Testis (tissue), 3 donors: ENCODE data around the gene INPP5K. TPM values are rescaled to one million over a fixed set of nuclear protein-coding genes. Genes with fewer than 3 reads are reported as not detected.

Source experiments
- DNase-seq: peaks from one replicate; pipeline ENCODE4 v3.0.0-alpha.2; 2019
- H3K27ac ChIP-seq, 2 donors: fragments of 200-600 bp; sonication (generic); one replicate each; pipeline ENCODE4 v1.5.1; 2019
- H3K27me3 ChIP-seq: fragments of 200-600 bp; sonication (generic); one replicate; pipeline ENCODE4 v1.5.1; 2019
- H3K36me3 ChIP-seq: fragments of 200-600 bp; sonication (generic); one replicate; pipeline ENCODE4 v1.5.1; 2017; ENCODE audit warnings: low read depth; ENCODE audit errors: missing control alignments
- H3K4me1 ChIP-seq: fragments of 200-600 bp; sonication (generic); one replicate; pipeline ENCODE4 v1.5.1; 2019
- H3K4me3 ChIP-seq, 2 donors: fragments of 200-600 bp; sonication (generic); one replicate each; pipeline ENCODE4 v1.5.1; 2017 to 2019
- H3K9me3 ChIP-seq: fragments of 200-600 bp; sonication (generic); one replicate; pipeline ENCODE4 v1.5.1; 2017
- CTCF ChIP-seq, 3 experiments: fragments of 450-650 bp in 2 of 3; fragments of 200-600 bp in 1 of 3; sonication (generic) in 1 of 3; IDR thresholded peaks; one replicate each; pipeline ENCODE4 v1.5.1; 2016 to 2019; ENCODE audit warnings: antibody characterized with exemption in 3 of 3, mild to moderate bottlenecking in 2 of 3, moderate library complexity in 1 of 3
- POLR2A ChIP-seq: fragments of 450-650 bp; IDR thresholded peaks from one replicate; pipeline ENCODE4 v1.6.1; 2017; ENCODE audit warnings: antibody characterized with exemption, mild to moderate bottlenecking, moderate library complexity
- WGBS, 2 donors: methylation state at CpG; one replicate each; pipeline ENCODE4 v1.1.5; 2018; 5-methylcytosine and 5-hydroxymethylcytosine counted together
- intact Hi-C: fragments of 100-400 bp; cut with DNase I; formaldehyde crosslinking; loops from one replicate; pipeline ENCODE4 v1.15.1; 2023; ENCODE audit warnings: low total_unique reads
- polyA plus RNA-seq: library from polyadenylated mRNA; stranded (reverse); fragments of 350-450 nt; fragmentation: Illumina TruSeq; extraction: RNeasy Lipid Tissue Mini Kit (QIAGEN cat#74804); gene quantifications from one replicate; pipeline ENCODE4 v1.2.3, GENCODE V29; 2014; ENCODE audit warnings: low read depth, low replicate concordance; ENCODE audit not compliant: insufficient read depth
- total RNA-seq, 2 donors: library from RNA; depleted of rRNA; stranded (reverse); fragments of >200 nt; gene quantifications; one replicate each; pipeline ENCODE4 v1.2.3, GENCODE V29; 2016

INPP5K gene
- total and polyA plus RNA-seq, 3 donors from 2014 or later = 81.2 to 87.8 (median 83.4) TPM

GRCh38 chr17:1503699-1504098 lies 12.7 kb downstream of the INPP5K start:
- DNase-seq = no peak
- WGBS, 2 donors = 79 to 80% methylated on average over 10 of the region's 10 CpGs
- Histone ChIP-seq H3K27me3 (no peaks in the 10 kb centered on the region), H3K4me3 (no peak overlapping the region), H3K4me1 (no peaks in the 10 kb centered on the region), H3K27ac (no peak overlapping the region), H3K9me3 (no peaks in the 10 kb centered on the region), H3K36me3 (no peaks in the 10 kb centered on the region)
- no peak for TF ChIP-seq POLR2A
- no peak for TF ChIP-seq CTCF (IDR thresholded peaks at IDR 0.05)
- intact Hi-C loops = no loop called here

GRCh38 chr17:1498869-1499268 lies 17.5 kb downstream of the INPP5K start:
- DNase-seq = no peak
- no peak overlapping the region for H3K27ac ChIP-seq
- no peak overlapping the region for H3K4me3 ChIP-seq
- WGBS, 2 donors = 86 to 91% methylated on average over 9 of the region's 9 CpGs
- H3K4me1 ChIP-seq = no peaks in the 10 kb centered on the region
- TF ChIP-seq CTCF (IDR thresholded peaks at IDR 0.05) = no peak
- TF ChIP-seq POLR2A = no peak
- no peaks in the 10 kb centered on the region for H3K9me3 ChIP-seq
- intact Hi-C loops = no loop called here
- H3K27me3 ChIP-seq = no peaks in the 10 kb centered on the region
- H3K36me3 ChIP-seq = no peaks in the 10 kb centered on the region

- H3K27me3 ChIP-seq = no peaks in the 10 kb centered on the region
- WGBS, 2 donors = 85 to 86% methylated on average over 2 of the region's 2 CpGs
- H3K36me3 ChIP-seq = no peaks in the 10 kb centered on the region
- no peak overlapping the region for H3K4me3 ChIP-seq
- no peak for TF ChIP-seq CTCF (IDR thresholded peaks at IDR 0.05)
- TF ChIP-seq POLR2A = no peak
- no peak for DNase-seq
- no peak overlapping the region for H3K27ac ChIP-seq
- intact Hi-C loops = no loop called here
- no peaks in the 10 kb centered on the region for H3K9me3 ChIP-seq
- H3K4me1 ChIP-seq = no peaks in the 10 kb centered on the region
Measured at GRCh38 chr17:1498233-1498632, 18.2 kb downstream of the INPP5K start.

- intact Hi-C loops = no loop called here
- Histone ChIP-seq H3K27ac (no peak overlapping the region), H3K36me3 (no peaks in the 10 kb centered on the region), H3K27me3 (no peaks in the 10 kb centered on the region), H3K9me3 (no peaks in the 10 kb centered on the region), H3K4me1 (peaks cover 3% of the 10 kb centered on the region), H3K4me3 (no peak overlapping the region)
- 85 to 90% methylated on average over 15 of the region's 15 CpGs for WGBS, 2 donors
- TF ChIP-seq POLR2A (no peak), CTCF (IDR thresholded peaks at IDR 0.05) (no peak)
- DNase-seq = no peak
Measured at GRCh38 chr17:1497831-1498230, 18.6 kb downstream of the INPP5K start.

- H3K9me3 ChIP-seq = no peaks in the 10 kb centered on the region
- 89 to 95% methylated on average over 4 to 14 of the region's 14 CpGs for WGBS, 2 donors
- intact Hi-C loops = no loop called here
- TF ChIP-seq POLR2A (no peak), CTCF (IDR thresholded peaks at IDR 0.05) (no peak)
- H3K4me3 ChIP-seq = no peak overlapping the region
- H3K4me1 ChIP-seq = peaks cover 9% of the 10 kb centered on the region
- no peak overlapping the region for H3K27ac ChIP-seq
- no peaks in the 10 kb centered on the region for H3K36me3 ChIP-seq
- H3K27me3 ChIP-seq = no peaks in the 10 kb centered on the region
- no peak for DNase-seq
Measured at GRCh38 chr17:1496869-1497268, 19.5 kb downstream of the INPP5K start.
